Right atrium auricular region (tissue), 2 donors: ENCODE results near the gene SERPINE1. TPM values are rescaled to one million over a fixed set of nuclear protein-coding genes. Genes with fewer than 3 reads are reported as not detected.

Source experiments
- DNase-seq: peaks from one replicate; pipeline ENCODE4 v3.0.0-alpha.2; 2019; ENCODE audit warnings: low spot score
- H3K27ac ChIP-seq, 2 donors: fragments of 200-600 bp; sonication (generic); 1 replicate in 1 of 2; 2 replicates in 1 of 2; pipeline ENCODE4 v1.5.1; 2016 to 2019
- H3K27me3 ChIP-seq, 2 donors: fragments of 200-600 bp; sonication (generic); one replicate each; pipeline versions ENCODE4 v1.5.1 to v1.6.0; 2017 to 2019
- H3K36me3 ChIP-seq: fragments of 200-600 bp; sonication (generic); one replicate; pipeline ENCODE4 v1.5.1; 2016
- H3K4me1 ChIP-seq, 2 donors: fragments of 200-600 bp; sonication (generic); one replicate each; pipeline versions ENCODE4 v1.5.1 to v1.6.0; 2017 to 2019
- H3K4me3 ChIP-seq, 2 donors: fragments of 200-600 bp; sonication (generic); 1 replicate in 1 of 2; 2 replicates in 1 of 2; pipeline ENCODE4 v1.5.1; 2017 to 2019; ENCODE audit warnings: mild to moderate bottlenecking in 1 of 2, moderate library complexity in 1 of 2
- H3K9me3 ChIP-seq, 2 donors: fragments of 200-600 bp; sonication (generic); one replicate each; pipeline ENCODE4 v1.5.1; 2019
- CTCF ChIP-seq, 2 donors: fragments of 200-600 bp; sonication (generic); IDR thresholded peaks; one replicate each; pipeline ENCODE4 v1.5.1; 2019; ENCODE audit warnings: antibody characterized with exemption in 2 of 2
- total RNA-seq, 2 donors: library from RNA; depleted of rRNA; stranded (reverse); fragments of >200 nt; gene quantifications; one replicate each; pipeline ENCODE4 v1.1.0, GENCODE V29; 2016

The SERPINE1 gene
- total RNA-seq, 2 donors from 2014 or later = 28.0 to 40.8 TPM

GRCh38 chr7:101169838-101170551 is 43.1 kb downstream of the SERPINE1 start:
- H3K27ac ChIP-seq = no peak overlapping the region
- DNase-seq = peak; percentile 70
- H3K4me1 ChIP-seq = peaks cover 0 to 52% of the 10 kb centered on the region in 2 donors
- peak; percentile 81 to 90 for TF ChIP-seq CTCF (IDR thresholded peaks at IDR 0.05)
- H3K9me3 ChIP-seq = no peaks in the 10 kb centered on the region
- H3K36me3 ChIP-seq = no peaks in the 10 kb centered on the region
- no peak overlapping the region for H3K4me3 ChIP-seq
- H3K27me3 ChIP-seq = peaks cover 61 to 70% of the 10 kb centered on the region in 2 donors

GRCh38 chr7:101170617-101171441 is 43.9 kb downstream of the SERPINE1 start:
- H3K4me3 ChIP-seq = no peak overlapping the region
- no peaks in the 10 kb centered on the region for H3K36me3 ChIP-seq
- H3K27ac ChIP-seq = no peak overlapping the region
- no peak for TF ChIP-seq CTCF (IDR thresholded peaks at IDR 0.05)
- peaks cover 63 to 73% of the 10 kb centered on the region in 2 donors for H3K27me3 ChIP-seq
- no peaks in the 10 kb centered on the region for H3K9me3 ChIP-seq
- peaks cover 0 to 44% of the 10 kb centered on the region in 2 donors for H3K4me1 ChIP-seq
- DNase-seq = no peak

GRCh38 chr7:101171442-101171837 is 44.5 kb downstream of the SERPINE1 start:
- H3K4me1 ChIP-seq = peaks cover 0 to 40% of the 10 kb centered on the region in 2 donors

GRCh38 chr7:101172005-101172853 is 45.3 kb downstream of the SERPINE1 start:
- Histone ChIP-seq H3K4me3 (peak overlapping the region in 1 of 2 donors; percentile 30), H3K36me3 (no peaks in the 10 kb centered on the region), H3K4me1 (peaks cover 0 to 40% of the 10 kb centered on the region in 2 donors), H3K9me3 (no peaks in the 10 kb centered on the region), H3K27ac (no peak overlapping the region), H3K27me3 (peaks cover 54 to 63% of the 10 kb centered on the region in 2 donors)
- DNase-seq = no peak
- no peak for TF ChIP-seq CTCF (IDR thresholded peaks at IDR 0.05)

More at GRCh38 chr7:101171442-101171837, 44.5 kb downstream of the SERPINE1 start:
- no peak overlapping the region for H3K4me3 ChIP-seq
- no peak for TF ChIP-seq CTCF (IDR thresholded peaks at IDR 0.05)
- no peaks in the 10 kb centered on the region for H3K9me3 ChIP-seq
- DNase-seq = no peak
- H3K27me3 ChIP-seq = peaks cover 59 to 71% of the 10 kb centered on the region in 2 donors
- no peak overlapping the region for H3K27ac ChIP-seq
- H3K36me3 ChIP-seq = no peaks in the 10 kb centered on the region
